H9 (cell line): ENCODE results near the gene PI3. TPM values are rescaled to one million over a fixed set of nuclear protein-coding genes. Genes with fewer than 3 reads are reported as not detected.

Experiments
- DNase-seq: peaks from one replicate; pipeline ENCODE4 v3.0.0-alpha.2; 2017
- H2AFZ ChIP-seq: one replicate; pipeline ENCODE4 v1.6.1; 2013; ENCODE audit warnings: mild to moderate bottlenecking, low read length, control low read depth, moderate library complexity
- H2AK5ac ChIP-seq: 2 replicates; pipeline ENCODE4 v1.6.1; 2013; ENCODE audit warnings: low read length, control low read depth, mixed read lengths; ENCODE audit not compliant: insufficient read length
- H2BK120ac ChIP-seq: one replicate; pipeline ENCODE4 v1.6.1; 2013; ENCODE audit warnings: low read depth, mild to moderate bottlenecking, low read length, control low read depth, inconsistent platforms; ENCODE audit not compliant: poor library complexity, severe bottlenecking
- H2BK12ac ChIP-seq: 2 replicates; pipeline ENCODE4 v1.6.1; 2013; ENCODE audit warnings: low read length, control low read depth, mixed read lengths, low read depth; ENCODE audit not compliant: insufficient read length
- H2BK15ac ChIP-seq: 2 replicates; pipeline ENCODE4 v1.6.1; 2013; ENCODE audit warnings: low read depth, low read length, control low read depth
- H2BK20ac ChIP-seq: one replicate; pipeline ENCODE4 v1.6.1; 2013; ENCODE audit warnings: low read depth, mild to moderate bottlenecking, low read length, control low read depth, inconsistent platforms; ENCODE audit not compliant: poor library complexity, severe bottlenecking
- H2BK5ac ChIP-seq: 2 replicates; pipeline ENCODE4 v1.6.1; 2013; ENCODE audit warnings: low read length, control low read depth, mixed read lengths; ENCODE audit not compliant: insufficient read length
- H3K14ac ChIP-seq: 2 replicates; pipeline ENCODE4 v1.6.1; 2013; ENCODE audit warnings: low read length, control low read depth; ENCODE audit not compliant: insufficient read depth
- H3K18ac ChIP-seq: 2 replicates; pipeline ENCODE4 v1.6.1; 2013; ENCODE audit warnings: low read depth, mild to moderate bottlenecking, mixed read lengths, low read length, control low read depth; ENCODE audit not compliant: insufficient read length
- H3K23ac ChIP-seq: 2 replicates; pipeline ENCODE4 v1.6.1; 2013; ENCODE audit warnings: low read length, control low read depth, mixed read lengths, low read depth; ENCODE audit not compliant: insufficient read length
- H3K23me2 ChIP-seq: 2 replicates; pipeline ENCODE4 v1.6.1; 2013; ENCODE audit warnings: low read depth, mild to moderate bottlenecking, mixed read lengths, low read length, control low read depth; ENCODE audit not compliant: insufficient read length, poor library complexity, severe bottlenecking
- H3K27ac ChIP-seq: 2 replicates; pipeline ENCODE4 v1.5.1; 2013; ENCODE audit warnings: low read length, control low read depth, mixed read lengths, low read depth; ENCODE audit not compliant: insufficient read length
- H3K27me3 ChIP-seq: 2 replicates; pipeline ENCODE4 v1.6.1; 2013; ENCODE audit warnings: low read length, control low read depth, inconsistent platforms; ENCODE audit not compliant: insufficient read depth
- H3K4ac ChIP-seq: 2 replicates; pipeline ENCODE4 v1.6.1; 2013; ENCODE audit warnings: low read depth, mild to moderate bottlenecking, control low read depth, inconsistent platforms, low read length, moderate library complexity
- H3K4me1 ChIP-seq: 2 replicates; pipeline ENCODE4 v1.6.1; 2013; ENCODE audit warnings: low read length, control low read depth, inconsistent platforms; ENCODE audit not compliant: insufficient read depth
- H3K4me2 ChIP-seq: 2 replicates; pipeline ENCODE4 v1.6.1; 2013; ENCODE audit warnings: low read length, control low read depth, mixed read lengths; ENCODE audit not compliant: insufficient read length, insufficient read depth
- H3K56ac ChIP-seq: 2 replicates; pipeline ENCODE4 v1.6.1; 2013; ENCODE audit warnings: low read depth, mild to moderate bottlenecking, mixed read lengths, low read length, control low read depth; ENCODE audit not compliant: insufficient read length
- H3K79me1 ChIP-seq: 2 replicates; pipeline ENCODE4 v1.6.1; 2013; ENCODE audit warnings: low read depth, mild to moderate bottlenecking, moderate library complexity, low read length, control low read depth, inconsistent platforms; ENCODE audit not compliant: insufficient read depth, poor library complexity, severe bottlenecking
- H3K79me2 ChIP-seq: 2 replicates; pipeline ENCODE4 v1.6.1; 2013; ENCODE audit warnings: low read length, control low read depth, inconsistent platforms; ENCODE audit not compliant: insufficient read depth
- H3K9ac ChIP-seq: 2 replicates; pipeline ENCODE4 v1.6.1; 2013; ENCODE audit warnings: low read length, control low read depth, mixed read lengths; ENCODE audit not compliant: insufficient read length; ENCODE audit errors: extremely low read depth
- H3K9me3 ChIP-seq: one replicate; pipeline ENCODE4 v1.6.1; 2013; ENCODE audit warnings: low read depth, low read length, inconsistent platforms; ENCODE audit not compliant: control insufficient read depth
- H3T11ph ChIP-seq: one replicate; pipeline ENCODE4 v1.6.1; 2013; ENCODE audit warnings: mild to moderate bottlenecking, low read length, control low read depth, inconsistent platforms
- H4K20me1 ChIP-seq: one replicate; pipeline ENCODE4 v1.6.1; 2013; ENCODE audit not compliant: control insufficient read depth, insufficient read length, insufficient read depth
- H4K5ac ChIP-seq: 2 replicates; pipeline ENCODE4 v1.6.1; 2013; ENCODE audit warnings: low read depth, mild to moderate bottlenecking, mixed read lengths, low read length, control low read depth; ENCODE audit not compliant: insufficient read length
- H4K8ac ChIP-seq: replicated peaks from 2 replicates; pipeline ENCODE4 v1.6.1; 2013; ENCODE audit warnings: low read length, control low read depth, mixed read lengths, low read depth; ENCODE audit not compliant: insufficient read length
- H4K91ac ChIP-seq: 2 replicates; pipeline ENCODE4 v1.6.1; 2013; ENCODE audit warnings: low read depth, mild to moderate bottlenecking, moderate library complexity, mixed read lengths, low read length, control low read depth; ENCODE audit not compliant: insufficient read length
- H3K27ac Mint-ChIP-seq, 3 experiments: 2 replicates in 2 of 3; 3 replicates in 1 of 3; pipeline ENCODE4 v1.8.0; 2020 to 2021; ENCODE audit warnings: mixed read lengths in 3 of 3, mild to moderate bottlenecking in 1 of 3, moderate library complexity in 1 of 3
- H3K27me3 Mint-ChIP-seq: 2 replicates; pipeline ENCODE4 v1.8.0; 2021; ENCODE audit warnings: low read depth, mild to moderate bottlenecking, moderate library complexity, mixed read lengths
- H3K36me3 Mint-ChIP-seq, 3 experiments: 2 replicates in 2 of 3; 3 replicates in 1 of 3; pipeline ENCODE4 v1.8.0; 2020 to 2021; ENCODE audit warnings: low read depth in 3 of 3, mixed read lengths in 3 of 3; ENCODE audit not compliant: insufficient read depth in 1 of 3
- H3K4me1 Mint-ChIP-seq, 2 experiments: 2 replicates each; pipeline ENCODE4 v1.8.0; 2020; ENCODE audit warnings: mixed read lengths in 2 of 2
- H3K4me3 Mint-ChIP-seq, 2 experiments: 2 replicates in 1 of 2; 3 replicates in 1 of 2; pipeline ENCODE4 v1.8.0; 2020 to 2021; ENCODE audit warnings: mild to moderate bottlenecking in 2 of 2, mixed read lengths in 2 of 2, moderate library complexity in 1 of 2
- H3K9me3 Mint-ChIP-seq, 2 experiments: 2 replicates in 1 of 2; 3 replicates in 1 of 2; pipeline ENCODE4 v1.8.0; 2020; ENCODE audit warnings: mild to moderate bottlenecking in 2 of 2, mixed read lengths in 2 of 2, moderate library complexity in 1 of 2
- WGBS: extraction: QIAGEN DNeasy Blood & Tissue Kit; methylation state at CpG from one replicate; pipeline ENCODE4 v1.1.7; 2013; ENCODE audit warnings: missing lambda C conversion rate, low lambda C conversion rate, mixed read lengths; ENCODE audit not compliant: insufficient read length; ENCODE audit errors: extremely low coverage; 5-methylcytosine and 5-hydroxymethylcytosine counted together
- total RNA-seq: library from RNA; stranded (reverse); gene quantifications from 2 replicates; pipeline ENCODE4 v1.2.1, GENCODE V29; 2021
- TF ChIP-seq, protein P1 (sequence below): fragments of 200-600 bp; sonication (generic); conservative IDR thresholded peaks from 3 replicates; pipeline ENCODE4 v1.8.0; 2021; ENCODE audit warnings: antibody characterized with exemption, mild to moderate bottlenecking

The PI3 gene
- total RNA-seq, 1 experiment from 2014 or later, result not detected

GRCh38 chr20:45163083-45163803, 11.5 kb upstream of the PI3 start:
- no peak for DNase-seq
- Histone ChIP-seq H3K9ac (no peak overlapping the region), H3K27ac (no peak overlapping the region), H3K18ac (no peak overlapping the region), H3K23me2 (no peaks in the 10 kb centered on the region), H2AK5ac (no peak overlapping the region), H3K4me1 (no peaks in the 10 kb centered on the region), H4K5ac (no peak overlapping the region), H3K4ac (no peak overlapping the region), H2BK120ac (no peak overlapping the region), H4K20me1 (no peaks in the 10 kb centered on the region), H2BK20ac (no peak overlapping the region), H4K91ac (no peak overlapping the region), H3K9me3 (no peaks in the 10 kb centered on the region), H3K14ac (no peak overlapping the region), H3K79me2 (no peaks in the 10 kb centered on the region), H3K4me2 (no peak overlapping the region), H2BK15ac (no peak overlapping the region), H2AFZ (no peak overlapping the region), H3K27me3 (no peaks in the 10 kb centered on the region), H3K79me1 (no peaks in the 10 kb centered on the region), H3K23ac (no peak overlapping the region), H3T11ph (no peak overlapping the region), H2BK5ac (no peak overlapping the region), H3K56ac (no peak overlapping the region), H2BK12ac (no peak overlapping the region), H4K8ac (no peak overlapping the region)
- H3K4me1 Mint-ChIP-seq, result no peaks in the 10 kb centered on the region
- peaks cover 20% of the 10 kb centered on the region for H3K27me3 Mint-ChIP-seq
- TF ChIP-seq, protein P1, sequence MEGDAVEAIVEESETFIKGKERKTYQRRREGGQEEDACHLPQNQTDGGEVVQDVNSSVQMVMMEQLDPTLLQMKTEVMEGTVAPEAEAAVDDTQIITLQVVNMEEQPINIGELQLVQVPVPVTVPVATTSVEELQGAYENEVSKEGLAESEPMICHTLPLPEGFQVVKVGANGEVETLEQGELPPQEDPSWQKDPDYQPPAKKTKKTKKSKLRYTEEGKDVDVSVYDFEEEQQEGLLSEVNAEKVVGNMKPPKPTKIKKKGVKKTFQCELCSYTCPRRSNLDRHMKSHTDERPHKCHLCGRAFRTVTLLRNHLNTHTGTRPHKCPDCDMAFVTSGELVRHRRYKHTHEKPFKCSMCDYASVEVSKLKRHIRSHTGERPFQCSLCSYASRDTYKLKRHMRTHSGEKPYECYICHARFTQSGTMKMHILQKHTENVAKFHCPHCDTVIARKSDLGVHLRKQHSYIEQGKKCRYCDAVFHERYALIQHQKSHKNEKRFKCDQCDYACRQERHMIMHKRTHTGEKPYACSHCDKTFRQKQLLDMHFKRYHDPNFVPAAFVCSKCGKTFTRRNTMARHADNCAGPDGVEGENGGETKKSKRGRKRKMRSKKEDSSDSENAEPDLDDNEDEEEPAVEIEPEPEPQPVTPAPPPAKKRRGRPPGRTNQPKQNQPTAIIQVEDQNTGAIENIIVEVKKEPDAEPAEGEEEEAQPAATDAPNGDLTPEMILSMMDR, result no peak
- WGBS, result no CpG with 5 or more reads among the region's 1 CpG
- no peak overlapping the region for H3K27ac Mint-ChIP-seq
- no peaks in the 10 kb centered on the region; a peak in 1 of 7 replicates for H3K36me3 Mint-ChIP-seq
- no peak overlapping the region for H3K4me3 Mint-ChIP-seq
- H3K9me3 Mint-ChIP-seq, result peaks cover 28 to 32% of the 10 kb centered on the region in 2 experiments
